Stimulated activated CD8-positive, alpha-beta memory T cell treated with anti-CD3 and anti-CD28 coated beads, Interleukin-12 subunit alpha, Interleukin-12 subunit beta, amount 100 ng/mL, for 1 hour (primary cell): ENCODE results near the gene AKAP17A.
A peak's percentile ranks its signal among the peaks of the same experiment; 100 is the strongest.
"Not testable (repeated sequence)": the region's sequence is repeated elsewhere in the genome, so short reads cannot be mapped to it uniquely, and the experiment has no call there.

Experiments used
- DNase-seq: peaks from one replicate; pipeline ENCODE4 v3.0.0-alpha.2; 2020; ENCODE audit warnings: low read depth

AKAP17A gene, protein sequence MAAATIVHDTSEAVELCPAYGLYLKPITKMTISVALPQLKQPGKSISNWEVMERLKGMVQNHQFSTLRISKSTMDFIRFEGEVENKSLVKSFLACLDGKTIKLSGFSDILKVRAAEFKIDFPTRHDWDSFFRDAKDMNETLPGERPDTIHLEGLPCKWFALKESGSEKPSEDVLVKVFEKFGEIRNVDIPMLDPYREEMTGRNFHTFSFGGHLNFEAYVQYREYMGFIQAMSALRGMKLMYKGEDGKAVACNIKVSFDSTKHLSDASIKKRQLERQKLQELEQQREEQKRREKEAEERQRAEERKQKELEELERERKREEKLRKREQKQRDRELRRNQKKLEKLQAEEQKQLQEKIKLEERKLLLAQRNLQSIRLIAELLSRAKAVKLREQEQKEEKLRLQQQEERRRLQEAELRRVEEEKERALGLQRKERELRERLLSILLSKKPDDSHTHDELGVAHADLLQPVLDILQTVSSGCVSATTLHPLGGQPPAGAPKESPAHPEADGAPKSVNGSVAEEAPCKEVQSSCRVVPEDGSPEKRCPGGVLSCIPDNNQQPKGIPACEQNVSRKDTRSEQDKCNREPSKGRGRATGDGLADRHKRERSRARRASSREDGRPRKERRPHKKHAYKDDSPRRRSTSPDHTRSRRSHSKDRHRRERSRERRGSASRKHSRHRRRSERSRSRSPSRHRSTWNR

GRCh38 chrX:1591102-1591862 is at the start of gene AKAP17A:
AKAP17A (plus strand) TSS chrX:1591604; CDS start chrX:1593463, 1,859 bp downstream.
- DNase-seq: peak; percentile 95

DNA sequence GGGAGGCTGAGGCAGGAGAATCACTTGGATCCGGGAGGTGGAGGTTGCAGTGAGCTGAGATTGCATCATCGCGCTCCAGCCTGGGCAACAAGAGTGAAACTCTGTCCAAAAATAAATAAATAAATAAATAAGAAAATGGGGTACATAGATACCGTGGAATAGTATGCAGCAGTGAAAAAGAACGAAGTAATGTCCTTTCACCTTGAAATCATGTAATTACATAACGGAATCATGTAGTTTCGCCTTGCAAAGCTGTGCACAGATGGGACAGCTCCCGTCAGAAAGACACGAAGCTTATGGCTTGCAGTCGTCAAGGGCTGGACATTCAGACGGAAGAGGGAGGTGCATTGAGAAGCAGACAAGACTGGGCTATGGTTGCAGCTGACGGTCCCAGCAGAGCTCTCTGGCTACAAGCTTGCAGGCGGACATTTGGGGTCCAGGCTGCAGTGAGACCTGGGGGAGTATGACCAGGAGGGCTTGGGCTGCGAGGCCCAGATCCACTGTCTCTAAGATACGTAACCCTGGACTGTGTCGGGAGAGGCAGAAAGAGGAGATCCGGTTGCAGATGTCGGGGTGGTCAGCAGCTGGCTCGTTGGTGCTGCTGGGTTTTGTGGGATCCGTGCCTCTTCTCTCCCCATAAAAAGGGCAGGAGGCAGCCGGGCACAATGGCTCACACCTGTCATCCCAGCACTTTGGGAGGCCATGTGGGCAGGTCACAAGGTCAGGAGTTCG is 48.2 kb upstream of the AKAP17A start:
- no peak for DNase-seq

GRCh38 chrX:1545776-1546408 is 45.5 kb upstream of the AKAP17A start:
- no peak for DNase-seq

- no peak for DNase-seq
Measured at GRCh38 chrX:1546691-1547251, 44.6 kb upstream of the AKAP17A start.

DNA sequence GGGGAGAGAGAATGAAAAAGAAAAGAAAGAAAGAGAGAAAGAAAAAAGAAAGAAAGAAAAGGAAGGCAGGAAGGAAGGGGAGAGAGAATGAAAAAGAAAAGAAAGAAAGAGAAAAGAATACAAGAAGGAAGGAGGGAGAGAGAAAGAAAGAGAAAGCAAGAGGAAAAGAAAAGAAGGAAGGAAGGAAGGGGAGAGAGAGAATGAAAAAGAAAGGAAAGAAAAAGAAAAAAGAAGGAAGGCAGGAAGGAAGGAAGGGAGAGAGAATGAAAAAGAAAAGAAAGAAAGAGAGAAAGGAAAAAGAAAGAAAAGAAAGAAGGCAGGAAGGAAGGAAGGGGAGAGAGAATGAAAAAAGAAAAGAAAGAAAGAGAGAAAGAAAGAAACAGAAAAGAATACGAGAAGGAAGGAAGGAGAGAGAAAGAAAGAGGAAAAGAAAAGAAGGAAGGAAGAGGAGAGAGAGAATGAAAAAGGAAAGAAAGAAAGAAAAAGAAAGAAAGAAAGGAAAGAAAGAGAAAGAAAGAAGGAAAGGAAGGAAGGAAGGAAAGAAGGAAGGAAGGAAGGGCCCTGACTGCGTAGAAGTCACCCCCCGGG is 39.4 kb upstream of the AKAP17A start:
- no peak for DNase-seq

DNA sequence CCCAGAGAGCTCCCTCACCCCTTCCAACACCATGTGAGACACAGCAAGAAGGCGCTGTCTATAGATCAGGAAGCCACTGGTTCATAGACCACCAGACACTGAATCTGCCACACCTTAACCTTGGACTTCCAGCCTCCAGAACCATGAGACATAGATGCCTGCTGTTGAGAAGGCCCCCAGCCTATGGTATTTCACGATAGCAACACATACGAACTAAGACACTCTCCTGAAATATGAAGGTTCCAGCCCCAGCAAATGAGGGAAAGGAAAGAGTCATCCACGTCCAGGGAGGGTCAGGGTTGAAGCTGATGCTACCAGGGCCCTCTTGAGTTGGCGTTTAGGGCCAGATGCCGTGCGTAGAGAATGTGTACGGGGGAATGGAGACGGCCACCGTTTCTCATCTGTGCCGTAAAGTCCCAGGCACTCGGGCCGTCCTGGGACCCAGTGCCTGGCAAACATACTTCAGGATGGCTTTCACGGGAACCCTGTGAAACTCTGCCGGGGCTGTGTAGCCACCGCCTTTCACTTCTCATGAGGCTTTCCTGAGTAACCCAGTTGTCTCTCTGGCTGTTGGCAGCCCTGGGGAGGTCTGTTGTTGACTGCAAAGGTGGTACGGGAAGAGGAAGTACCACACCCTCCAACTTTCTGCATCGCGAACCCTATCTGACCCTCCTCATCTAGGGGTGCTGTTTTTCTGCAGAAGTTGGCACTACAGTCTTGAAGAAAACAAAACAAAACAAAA is 36.8 kb upstream of the AKAP17A start:
- DNase-seq: no peak

DNA sequence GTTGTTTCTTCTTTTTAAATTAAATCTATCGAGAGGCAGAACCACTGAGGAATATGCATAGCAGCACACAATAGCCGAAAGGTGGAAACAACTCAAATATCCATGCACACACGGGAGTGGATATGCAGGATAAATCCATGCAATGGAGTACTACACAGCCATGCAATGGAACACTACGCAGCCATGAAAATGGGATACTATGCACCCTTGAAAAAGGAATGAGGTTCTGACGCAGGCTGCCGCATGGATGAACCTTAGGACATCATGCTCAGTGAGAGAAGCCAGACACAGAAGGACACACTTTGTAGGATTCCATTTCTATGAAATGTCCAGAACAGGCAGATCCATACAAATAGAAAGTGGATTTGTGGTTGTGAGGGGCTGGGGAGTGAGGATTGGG is 36.0 kb upstream of the AKAP17A start:
- no peak for DNase-seq

DNA sequence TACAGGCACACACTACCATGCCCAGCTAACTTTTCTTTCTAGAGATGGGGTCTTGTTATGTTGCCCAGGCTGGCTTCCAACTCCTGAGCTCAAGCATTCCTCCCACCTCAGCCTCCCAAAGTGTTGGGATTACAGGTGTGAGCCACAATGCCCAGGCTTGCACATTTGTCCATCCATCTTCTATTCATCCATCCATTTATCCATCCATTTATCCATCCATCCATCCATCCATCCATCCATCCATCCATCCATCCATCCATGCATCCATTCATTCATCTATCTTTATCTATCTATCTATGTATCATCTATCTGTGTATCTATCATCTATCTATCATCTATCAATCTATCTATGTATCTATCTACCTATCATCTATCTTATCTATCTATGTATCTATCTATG is 34.0 kb upstream of the AKAP17A start:
- not testable (repeated sequence) for DNase-seq

DNA sequence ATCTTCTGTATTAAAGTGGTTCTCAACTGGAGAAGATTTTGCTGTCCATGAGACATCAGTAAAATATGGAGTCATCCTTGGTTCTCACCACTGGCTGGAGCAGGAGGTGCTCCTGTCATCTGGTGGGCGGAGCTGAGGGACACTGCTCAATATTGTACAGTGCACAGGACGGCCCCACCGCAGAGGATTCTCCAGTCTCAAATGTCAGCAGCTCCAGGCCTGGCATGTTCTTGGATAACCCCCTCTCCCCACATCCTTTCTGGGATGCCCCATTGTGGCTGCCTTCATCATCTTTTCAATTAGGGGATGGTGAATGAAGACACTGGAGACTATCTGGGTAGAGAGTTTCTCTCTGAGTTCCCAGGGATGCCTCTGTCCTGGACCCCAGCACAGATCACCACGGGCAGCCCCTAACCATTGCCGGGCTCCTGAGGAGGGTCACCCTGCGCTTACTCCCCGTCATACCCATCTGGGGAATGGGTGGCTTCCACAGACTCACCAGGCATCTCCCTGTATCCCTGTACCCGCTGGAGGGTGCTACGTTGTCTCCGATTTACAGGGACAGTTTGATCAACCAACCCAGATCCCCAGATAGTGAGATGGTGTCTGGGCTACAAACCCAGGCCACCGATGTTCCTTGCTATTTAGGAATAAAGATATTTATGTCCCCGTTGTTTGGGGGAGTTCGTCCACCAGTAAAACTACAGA is 32.5 kb upstream of the AKAP17A start:
- no peak for DNase-seq

- DNase-seq: no peak
Measured at GRCh38 chrX:1561164-1561563, 30.2 kb upstream of the AKAP17A start.

DNA sequence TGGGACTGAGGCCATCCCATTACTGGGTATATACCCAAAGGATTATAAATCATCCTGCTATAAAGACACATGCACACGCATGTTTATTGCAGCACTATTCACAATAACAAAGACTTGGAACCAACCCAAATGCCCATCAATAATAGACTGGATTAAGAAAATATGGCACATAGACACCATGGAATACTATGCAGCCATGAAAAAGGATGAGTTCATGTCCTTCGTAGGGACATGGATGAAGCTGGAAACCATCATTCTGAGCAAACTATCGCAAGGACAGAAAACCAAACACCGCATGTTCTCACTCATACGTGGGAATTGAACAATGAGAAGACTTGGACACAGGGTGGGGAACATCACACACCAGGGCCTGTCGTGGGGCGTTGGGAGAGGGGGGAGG is 27.3 kb upstream of the AKAP17A start:
- not testable (repeated sequence) for DNase-seq

GRCh38 chrX:1564750-1565683 is 26.4 kb upstream of the AKAP17A start:
- DNase-seq: no peak

DNA sequence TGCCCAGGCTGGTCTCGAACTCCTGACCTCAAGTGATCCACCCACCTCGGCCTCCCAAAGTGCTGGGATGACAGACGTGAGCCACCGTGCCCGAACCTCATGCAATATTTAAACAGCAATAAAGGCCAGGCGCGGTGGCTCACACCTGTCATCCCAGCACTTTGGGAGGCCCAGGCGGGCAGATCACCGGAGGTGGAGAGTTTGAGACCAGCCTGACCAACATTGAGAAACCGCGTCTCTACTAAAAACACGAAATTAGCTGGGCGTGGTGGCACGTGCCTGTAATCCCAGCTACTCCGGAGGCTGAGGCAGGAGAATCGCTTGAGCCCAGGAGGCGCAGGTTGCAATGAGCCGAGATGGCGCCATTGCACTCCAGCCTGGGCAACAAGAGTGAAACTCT is 17.2 kb upstream of the AKAP17A start:
- not testable (repeated sequence) for DNase-seq

- no peak for DNase-seq
Measured at GRCh38 chrX:1576201-1576992, 15.0 kb upstream of the AKAP17A start.

DNA sequence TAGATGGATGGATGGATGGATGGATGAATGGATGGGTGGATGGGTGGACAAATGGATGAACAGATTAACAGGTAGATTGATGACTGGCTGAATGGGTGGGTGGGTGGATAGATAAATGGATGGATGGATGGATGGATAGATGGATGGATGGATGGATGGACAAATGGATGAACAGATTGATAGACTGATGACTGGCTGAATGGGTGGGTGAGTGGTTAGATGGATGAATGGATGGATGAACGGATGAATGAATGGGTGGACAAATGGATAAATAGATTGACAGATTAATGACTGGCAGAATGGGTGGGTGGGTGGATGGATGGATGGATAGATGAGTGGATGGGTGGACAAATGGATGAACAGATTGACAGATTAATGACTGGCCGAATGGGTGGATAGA is 13.6 kb upstream of the AKAP17A start:
- no peak for DNase-seq

- no peak for DNase-seq
Measured at GRCh38 chrX:1578511-1579173, 12.8 kb upstream of the AKAP17A start.

DNA sequence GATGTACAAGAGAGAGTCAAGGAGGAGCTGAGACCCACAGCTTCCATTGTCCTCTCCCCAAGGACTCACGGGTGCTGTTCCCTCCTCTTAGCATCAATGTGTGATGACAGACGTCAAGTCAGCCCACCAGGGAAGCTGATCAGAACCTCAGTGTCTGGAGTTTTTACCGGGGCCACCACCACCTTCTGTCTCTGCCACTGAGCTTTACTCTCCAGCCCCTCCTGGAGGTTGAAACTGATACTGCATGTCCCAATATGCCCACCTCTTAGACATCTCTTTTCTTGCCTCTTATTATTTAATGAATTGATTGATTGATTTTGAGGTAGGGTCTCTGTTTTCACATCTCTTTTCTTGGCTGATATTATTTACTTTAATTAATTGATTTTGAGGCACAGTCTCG is 10.3 kb upstream of the AKAP17A start:
- DNase-seq: peak; percentile 45
